Activated CD8-positive, alpha-beta T cell treated with anti-CD3 and anti-CD28 coated beads for 36 hours (primary cell): ENCODE measurements around the gene MAP3K1. TPM values are rescaled to one million over a fixed set of nuclear protein-coding genes. Genes with fewer than 3 reads are reported as not detected.

Experiments
- ATAC-seq: fragments of 200-7000 bp; cut with Tn5 transposase; one replicate; pipeline ENCODE4 v1.10.0; 2021; ENCODE audit warnings: mild to moderate bottlenecking, moderate library complexity
- CTCF ChIA-PET: fragments of 350-600 bp; sonication (Branson Sonifier 250); formaldehyde crosslinking; loops from one replicate; lab custom pipeline; 2021; ENCODE audit warnings: antibody characterized with exemption; lab: Charles Lee
- POLR2A ChIA-PET: fragments of 350-600 bp; sonication (Branson Sonifier 250); formaldehyde crosslinking; loops from one replicate; lab custom pipeline; 2021; ENCODE audit warnings: antibody characterized with exemption; lab: Charles Lee
- DNase-seq: peaks from one replicate; pipeline ENCODE4 v3.0.0-alpha.2; 2020
- H3K27ac Mint-ChIP-seq: one replicate; pipeline ENCODE4 v1.8.0; 2021; ENCODE audit warnings: mild to moderate bottlenecking, mixed read lengths
- H3K27me3 Mint-ChIP-seq: one replicate; pipeline ENCODE4 v1.8.0; 2021; ENCODE audit warnings: mixed read lengths
- H3K36me3 Mint-ChIP-seq: one replicate; pipeline ENCODE4 v1.8.0; 2021; ENCODE audit warnings: low read depth, mixed read lengths
- H3K4me1 Mint-ChIP-seq: one replicate; pipeline ENCODE4 v1.8.0; 2021; ENCODE audit warnings: low read depth, mixed read lengths
- H3K4me3 Mint-ChIP-seq: one replicate; pipeline ENCODE4 v1.8.0; 2021; ENCODE audit warnings: mild to moderate bottlenecking, moderate library complexity, mixed read lengths
- H3K9me3 Mint-ChIP-seq: one replicate; pipeline ENCODE4 v1.8.0; 2021; ENCODE audit warnings: mixed read lengths
- intact Hi-C: fragments of 100-400 bp; cut with micrococcal nuclease; formaldehyde crosslinking; loops from one replicate; pipeline ENCODE4 v1.10.0; 2022
- total RNA-seq, 2 experiments: library from RNA; stranded (reverse); gene quantifications; one replicate each; pipeline ENCODE4 v1.2.3, GENCODE V29; 2021
- TF ChIP-seq, protein P1 (sequence below): fragments of 200-600 bp; IDR thresholded peaks from one replicate; pipeline ENCODE4 v1.8.0; 2022; ENCODE audit warnings: antibody characterized with exemption, mild to moderate bottlenecking

Gene MAP3K1
- total RNA-seq, result 10 to 100 TPM; 16.9 to 17.0 TPM

DNA sequence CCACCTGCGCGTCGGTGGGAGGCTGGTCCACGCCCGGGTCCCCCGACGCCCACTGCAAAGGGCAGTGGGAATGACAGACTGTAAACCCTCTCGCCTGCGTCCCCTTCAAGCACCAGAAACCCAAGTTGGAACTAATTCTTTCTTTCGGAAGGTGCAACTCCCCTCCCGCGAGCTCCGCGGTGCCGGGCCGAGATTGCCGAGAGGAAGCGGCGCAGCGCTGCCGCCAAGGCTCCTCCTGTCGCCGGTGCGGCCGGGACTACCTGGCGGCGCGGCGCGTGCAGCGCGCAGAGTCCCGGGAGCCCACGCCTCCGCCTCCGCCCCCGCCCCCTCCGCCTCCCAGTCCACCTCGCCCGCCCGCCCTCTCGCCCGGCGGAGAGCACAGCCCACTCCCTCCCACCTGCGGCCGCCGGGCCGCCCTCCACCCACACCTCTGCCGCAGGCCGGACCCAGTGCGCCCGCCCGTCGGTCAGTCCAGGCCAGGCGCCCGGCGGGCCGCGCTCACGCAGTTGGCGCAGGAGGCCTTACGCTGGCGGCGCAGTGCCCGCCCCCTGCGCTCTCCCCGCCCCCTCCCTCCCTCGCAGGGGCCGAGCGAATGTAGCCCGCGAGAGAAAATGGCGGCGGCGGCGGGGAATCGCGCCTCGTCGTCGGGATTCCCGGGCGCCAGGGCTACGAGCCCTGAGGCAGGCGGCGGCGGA is at the start of gene MAP3K1:
Gene MAP3K1, plus strand, starts transcription at position 587 of the 695 bp plus-strand sequence. Its CDS starts 25 bp downstream, at position 612.
- peak; percentile 73 for DNase-seq
- H3K4me3 Mint-ChIP-seq, result peak within 1 kb of the TSS; percentile 87
- H3K9me3 Mint-ChIP-seq, result no peaks in the 10 kb centered on the region
- CTCF ChIA-PET, result interaction anchor here (1.3 kb wide), 1 partner anchor 546 kb away, joined by 3 read pairs; no protein-coding TSS in a partner anchor
- peak; percentile 72 for ATAC-seq
- intact Hi-C loops, result loop anchor here (5.0 kb wide), 2 partner anchors 357 to 488 kb away; partner anchors contain the start of gene GPBP1
- TF ChIP-seq, protein P1, sequence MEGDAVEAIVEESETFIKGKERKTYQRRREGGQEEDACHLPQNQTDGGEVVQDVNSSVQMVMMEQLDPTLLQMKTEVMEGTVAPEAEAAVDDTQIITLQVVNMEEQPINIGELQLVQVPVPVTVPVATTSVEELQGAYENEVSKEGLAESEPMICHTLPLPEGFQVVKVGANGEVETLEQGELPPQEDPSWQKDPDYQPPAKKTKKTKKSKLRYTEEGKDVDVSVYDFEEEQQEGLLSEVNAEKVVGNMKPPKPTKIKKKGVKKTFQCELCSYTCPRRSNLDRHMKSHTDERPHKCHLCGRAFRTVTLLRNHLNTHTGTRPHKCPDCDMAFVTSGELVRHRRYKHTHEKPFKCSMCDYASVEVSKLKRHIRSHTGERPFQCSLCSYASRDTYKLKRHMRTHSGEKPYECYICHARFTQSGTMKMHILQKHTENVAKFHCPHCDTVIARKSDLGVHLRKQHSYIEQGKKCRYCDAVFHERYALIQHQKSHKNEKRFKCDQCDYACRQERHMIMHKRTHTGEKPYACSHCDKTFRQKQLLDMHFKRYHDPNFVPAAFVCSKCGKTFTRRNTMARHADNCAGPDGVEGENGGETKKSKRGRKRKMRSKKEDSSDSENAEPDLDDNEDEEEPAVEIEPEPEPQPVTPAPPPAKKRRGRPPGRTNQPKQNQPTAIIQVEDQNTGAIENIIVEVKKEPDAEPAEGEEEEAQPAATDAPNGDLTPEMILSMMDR, result no peak
- POLR2A ChIA-PET, result interaction anchor here (0.5 to 1.5 kb wide), 3 partner anchors 11 to 459 kb away, joined by 3 to 8 read pairs (median 4); no protein-coding TSS in a partner anchor
- peaks cover 39% of the 10 kb centered on the region for H3K4me1 Mint-ChIP-seq
- peaks cover 5% of the 10 kb centered on the region for H3K27me3 Mint-ChIP-seq
- no peaks in the 10 kb centered on the region for H3K36me3 Mint-ChIP-seq
- peak within 1 kb of the TSS; percentile 92 for H3K27ac Mint-ChIP-seq

DNA sequence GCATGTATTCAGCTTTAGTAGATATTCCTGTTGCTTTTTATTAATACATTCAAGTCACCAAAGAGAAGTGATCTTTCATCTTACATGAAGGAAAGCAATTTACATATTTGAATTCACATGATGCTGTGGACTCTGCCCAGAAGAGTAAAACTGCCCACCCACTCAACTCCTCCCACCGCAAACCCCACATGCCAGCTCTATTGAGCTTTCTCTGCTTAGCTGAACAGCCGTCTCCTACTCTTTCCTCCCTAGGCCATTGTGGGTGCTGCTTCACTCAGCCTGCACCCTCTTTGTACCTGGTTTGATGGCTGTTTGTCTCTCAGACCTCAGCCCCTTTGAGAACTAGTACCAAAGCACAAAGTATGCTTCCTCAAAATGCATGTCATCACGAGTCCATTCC is 48.4 kb upstream of the MAP3K1 start:
- no peaks in the 10 kb centered on the region for H3K4me1 Mint-ChIP-seq
- H3K36me3 Mint-ChIP-seq, result no peaks in the 10 kb centered on the region
- H3K27ac Mint-ChIP-seq, result no peak overlapping the region
- H3K27me3 Mint-ChIP-seq, result peaks cover 2% of the 10 kb centered on the region
- ATAC-seq (no peak), DNase-seq (no peak)
- CTCF ChIA-PET, result interaction anchor here (0.9 kb wide), 1 partner anchor 26 kb away, joined by 3 read pairs; no protein-coding TSS in a partner anchor
- TF ChIP-seq, protein P1, result no peak
- intact Hi-C loops, result no loop called here
- H3K9me3 Mint-ChIP-seq, result no peaks in the 10 kb centered on the region
- POLR2A ChIA-PET, result no interaction called here
- H3K4me3 Mint-ChIP-seq, result no peak overlapping the region

DNA sequence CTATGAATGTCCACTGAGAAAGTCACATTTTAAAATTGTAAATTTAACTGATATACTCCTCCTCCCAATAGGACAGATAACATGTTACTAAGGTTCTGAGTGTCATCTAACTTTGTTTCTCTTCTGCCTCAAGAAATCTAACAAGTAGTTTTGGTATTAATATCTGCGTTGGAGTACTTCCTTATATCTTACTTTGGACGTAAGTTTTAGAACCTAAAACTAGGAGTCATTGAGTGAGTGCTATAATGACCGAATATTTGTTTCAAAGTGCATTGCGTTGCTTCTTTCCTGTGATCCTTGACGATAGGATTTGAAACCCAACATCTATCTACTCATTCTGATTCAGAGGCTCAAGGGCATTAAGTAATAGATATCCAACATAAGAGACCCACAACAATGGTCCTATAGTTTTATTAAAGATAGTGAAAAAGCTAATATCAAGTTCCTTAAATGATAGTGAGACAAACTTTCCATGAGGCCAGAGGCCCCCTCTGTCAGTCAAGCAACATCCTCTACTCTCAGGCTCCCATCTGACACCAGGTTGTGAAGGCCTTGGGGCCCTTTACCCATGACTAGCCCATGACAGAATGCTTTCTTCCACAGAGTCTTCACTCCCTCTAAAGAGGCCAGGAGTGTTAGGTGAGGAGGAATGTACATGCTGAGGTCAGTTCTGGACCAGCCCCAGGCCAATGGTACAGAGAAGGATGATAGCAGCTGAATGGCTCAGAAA is 45.3 kb upstream of the MAP3K1 start:
- no peak for ATAC-seq
- CTCF ChIA-PET, result interaction anchor here (1.4 kb wide), 1 partner anchor 500 kb away, joined by 4 read pairs; no protein-coding TSS in a partner anchor
- TF ChIP-seq, protein P1, result no peak

DNA sequence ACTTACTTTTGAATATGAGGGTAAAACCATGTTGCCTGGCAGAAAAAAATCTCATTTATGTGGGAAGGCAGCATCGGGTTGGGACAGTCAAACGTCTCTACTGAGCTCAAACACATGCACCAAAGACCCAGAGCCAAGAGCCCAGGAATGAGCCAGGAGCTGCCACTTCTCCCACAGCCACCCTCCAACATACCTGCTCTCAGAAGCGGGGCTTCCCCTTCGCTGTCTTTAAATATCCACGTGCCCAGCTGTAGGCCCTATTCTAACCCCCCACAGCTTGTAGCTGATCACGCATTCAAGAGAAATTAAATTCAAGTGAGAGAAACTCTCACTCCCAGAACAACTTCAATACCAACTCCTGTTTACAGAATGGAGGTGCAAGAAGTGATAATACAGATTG is 42.6 kb upstream of the MAP3K1 start:
- no peak for ATAC-seq
- peaks cover 7% of the 10 kb centered on the region for H3K9me3 Mint-ChIP-seq
- no peaks in the 10 kb centered on the region for H3K27me3 Mint-ChIP-seq
- no peaks in the 10 kb centered on the region for H3K4me1 Mint-ChIP-seq
- POLR2A ChIA-PET, result no interaction called here
- CTCF ChIA-PET, result interaction anchor here (0.7 kb wide), 1 partner anchor 11 kb away, joined by 3 read pairs; no protein-coding TSS in a partner anchor
- DNase-seq, result no peak
- no peaks in the 10 kb centered on the region for H3K36me3 Mint-ChIP-seq
- intact Hi-C loops, result no loop called here
- no peak overlapping the region for H3K4me3 Mint-ChIP-seq
- H3K27ac Mint-ChIP-seq, result no peak overlapping the region
- TF ChIP-seq, protein P1, result no peak

More for the DNA sequence above, 45.3 kb upstream of the MAP3K1 start:
- no peaks in the 10 kb centered on the region for H3K4me1 Mint-ChIP-seq
- no peaks in the 10 kb centered on the region for H3K9me3 Mint-ChIP-seq
- intact Hi-C loops, result no loop called here
- no peaks in the 10 kb centered on the region for H3K27me3 Mint-ChIP-seq
- H3K27ac Mint-ChIP-seq, result no peak overlapping the region
- H3K36me3 Mint-ChIP-seq, result no peaks in the 10 kb centered on the region
- POLR2A ChIA-PET, result no interaction called here
- H3K4me3 Mint-ChIP-seq, result no peak overlapping the region
- no peak for DNase-seq
